Inferior parietal cortex (tissue), 1 donor: ENCODE measurements around the gene UBA52.

Experiments used
- DNase-seq: peaks from one replicate; pipeline ENCODE4 v3.0.0-alpha.2; 2016; ENCODE audit errors: extremely low spot score

UBA52 gene

DNA sequence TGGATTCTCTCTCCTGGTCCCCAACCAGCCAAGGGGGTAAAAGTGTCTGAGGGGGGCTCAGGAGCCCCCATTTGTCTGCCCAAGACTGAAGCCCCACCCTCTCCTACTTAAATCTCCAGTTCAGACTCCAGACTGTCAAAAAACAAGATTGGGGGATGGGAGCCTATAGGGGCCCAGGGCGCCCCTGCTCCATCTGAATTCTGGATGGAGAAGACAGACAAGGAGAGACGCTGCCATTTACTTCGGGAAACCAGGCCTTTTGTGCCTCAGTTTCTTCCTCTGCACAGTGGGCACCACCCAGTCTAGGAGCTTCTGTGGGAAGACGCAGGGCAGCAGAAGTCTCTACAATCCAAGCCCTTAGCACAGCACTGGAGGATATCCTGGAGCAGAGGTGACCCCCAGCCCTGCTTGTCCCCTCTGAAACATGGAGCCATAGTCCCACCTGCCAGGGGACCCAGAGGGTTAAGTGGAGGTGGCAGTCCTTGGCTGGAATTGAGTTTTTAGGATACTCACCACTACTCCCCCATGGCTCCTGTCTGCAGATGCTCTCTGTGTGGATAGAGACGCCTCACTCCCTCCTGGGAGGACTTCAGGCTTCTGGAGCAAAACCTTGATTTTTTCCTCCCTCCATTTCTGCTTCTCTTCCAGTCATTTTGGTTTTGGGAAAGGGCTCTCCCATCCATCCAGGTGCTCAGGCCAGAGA lies 36.6 kb downstream of the UBA52 start:
- no peak for DNase-seq

DNA sequence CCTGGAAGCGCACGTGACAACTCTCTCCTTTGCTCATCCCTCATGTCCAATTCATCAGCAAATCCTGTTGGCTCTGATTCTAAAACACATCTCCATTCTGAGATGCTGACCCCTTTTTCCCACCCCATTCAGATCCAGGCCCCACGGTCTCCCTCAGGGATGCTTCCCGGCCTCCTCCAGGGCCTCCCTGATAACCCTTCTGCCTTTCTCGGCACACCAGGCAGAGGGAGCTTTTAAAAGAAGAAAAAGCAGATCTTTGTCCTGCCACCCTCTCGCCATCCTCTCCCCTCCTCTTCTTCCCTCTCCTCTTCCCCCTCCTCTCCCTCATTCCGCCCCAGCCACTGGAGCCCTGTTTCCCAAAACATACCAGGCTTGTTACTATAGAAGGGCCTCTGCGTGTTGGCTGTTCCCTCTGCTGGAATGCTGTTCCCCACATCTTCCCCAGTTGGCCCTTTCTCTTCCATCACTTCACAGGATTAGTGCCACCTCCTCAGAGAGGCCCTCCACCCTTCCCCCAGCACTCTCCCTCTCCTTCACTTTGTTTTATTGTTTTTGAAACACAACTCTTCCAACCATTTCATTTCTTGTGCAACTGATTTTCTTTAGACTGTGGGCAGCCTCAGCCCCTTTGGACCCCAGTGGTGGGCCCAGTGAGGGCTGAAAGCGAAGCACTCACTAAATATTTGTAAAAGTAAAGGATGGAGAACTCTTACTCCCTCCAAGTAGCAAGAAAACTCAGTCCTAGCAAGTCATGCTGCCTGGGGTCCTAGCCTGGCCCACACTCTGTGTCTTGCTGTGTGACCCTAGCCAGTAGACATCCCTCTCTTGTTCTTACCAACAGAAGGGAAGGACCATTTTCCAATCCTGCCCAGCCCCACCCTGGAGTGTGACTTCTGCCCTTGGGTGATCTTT lies 37.4 kb downstream of the UBA52 start:
- no peak for DNase-seq

GRCh38 chr19:18609717-18610051 lies 38.0 kb downstream of the UBA52 start:
- no peak for DNase-seq

- DNase-seq = no peak
These were observed 38.5 kb downstream of the UBA52 start for GRCh38 chr19:18610245-18610555.

GRCh38 chr19:18610556-18611326 lies 39.1 kb downstream of the UBA52 start:
- no peak for DNase-seq

GRCh38 chr19:18611327-18612050 lies 39.8 kb downstream of the UBA52 start:
- no peak for DNase-seq

DNA sequence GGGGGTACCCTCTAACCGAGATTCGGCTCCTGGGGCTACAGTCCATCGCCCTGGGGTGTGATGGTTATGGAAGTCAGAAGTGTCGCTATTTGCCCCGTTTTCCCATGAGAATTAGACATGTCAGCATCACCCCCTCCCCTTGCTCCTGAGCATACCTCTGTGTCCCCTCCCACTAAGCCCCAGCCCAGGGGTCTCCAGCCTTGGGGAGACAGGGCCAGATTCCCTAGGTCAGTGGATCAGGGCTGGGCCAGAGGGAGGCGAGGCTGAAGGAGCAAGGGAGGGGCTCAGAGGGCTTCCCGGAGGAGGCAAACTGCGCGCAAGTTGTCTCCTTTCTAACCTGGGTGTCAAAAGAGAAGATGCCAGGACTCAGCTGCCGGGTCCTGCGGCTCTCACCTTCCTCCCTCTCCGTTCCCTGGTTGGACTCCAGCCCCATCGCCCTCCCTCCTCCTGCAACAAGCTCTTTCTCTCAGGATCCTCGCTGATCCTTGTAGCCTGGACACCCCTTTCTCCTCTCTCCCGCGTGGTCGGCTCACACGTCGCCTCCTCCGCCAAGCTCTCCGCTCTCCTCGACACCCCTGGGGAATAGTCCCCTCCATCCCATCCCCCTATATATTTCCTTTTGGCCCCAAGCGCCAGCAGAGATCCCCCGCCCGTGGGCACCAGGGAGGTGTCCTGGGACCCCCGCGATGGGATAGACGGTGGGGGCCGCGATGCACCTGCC lies 40.6 kb downstream of the UBA52 start:
- DNase-seq = no peak

DNA sequence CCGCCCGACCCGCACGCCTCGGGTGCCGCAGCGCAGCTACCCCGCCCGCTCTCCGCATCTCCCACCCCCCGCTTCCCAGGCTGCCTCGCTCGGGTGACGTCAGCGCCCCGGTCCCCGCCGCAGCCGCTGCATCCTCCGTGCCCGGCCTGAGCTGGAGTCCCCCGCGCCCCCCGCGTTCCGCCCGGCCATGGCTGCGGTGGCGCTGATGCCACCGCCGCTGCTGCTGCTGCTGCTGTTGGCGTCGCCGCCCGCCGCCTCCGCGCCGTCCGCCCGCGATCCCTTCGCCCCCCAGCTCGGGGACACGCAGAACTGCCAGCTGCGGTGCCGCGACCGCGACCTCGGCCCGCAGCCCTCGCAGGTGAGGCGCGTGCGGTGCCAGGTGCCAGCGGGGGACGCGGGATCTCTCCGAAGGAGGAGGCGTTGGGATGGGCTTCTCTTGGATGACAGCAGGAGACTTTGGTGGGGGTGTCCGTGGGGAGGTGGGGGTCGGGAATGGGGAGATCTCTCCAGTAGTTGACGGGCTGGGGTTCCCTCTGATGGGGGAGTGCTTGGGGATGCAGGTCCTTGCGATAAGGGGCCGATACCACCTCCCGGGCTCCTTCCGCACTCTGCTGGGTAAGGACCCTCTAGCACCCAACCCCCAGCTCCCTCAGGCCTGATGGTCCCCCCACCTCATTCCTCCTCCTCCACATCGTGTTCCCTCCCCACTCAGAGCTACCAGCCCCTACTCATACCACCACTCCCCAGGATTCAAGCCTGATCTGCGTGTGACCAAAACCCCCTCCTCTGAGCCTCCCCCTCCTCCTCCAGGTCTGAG lies 41.3 kb downstream of the UBA52 start, which contains the start of gene TMEM59L:
Gene TMEM59L (plus strand): TSS at position 99 of the 817 bp plus-strand sequence. CDS start 89 bp downstream, at position 188.
- no peak for DNase-seq

- DNase-seq = no peak
These were observed 42.1 kb downstream of the UBA52 start for GRCh38 chr19:18613589-18614234.

- no peak for DNase-seq
These were observed 44.4 kb downstream of the UBA52 start for GRCh38 chr19:18616023-18616422.

DNA sequence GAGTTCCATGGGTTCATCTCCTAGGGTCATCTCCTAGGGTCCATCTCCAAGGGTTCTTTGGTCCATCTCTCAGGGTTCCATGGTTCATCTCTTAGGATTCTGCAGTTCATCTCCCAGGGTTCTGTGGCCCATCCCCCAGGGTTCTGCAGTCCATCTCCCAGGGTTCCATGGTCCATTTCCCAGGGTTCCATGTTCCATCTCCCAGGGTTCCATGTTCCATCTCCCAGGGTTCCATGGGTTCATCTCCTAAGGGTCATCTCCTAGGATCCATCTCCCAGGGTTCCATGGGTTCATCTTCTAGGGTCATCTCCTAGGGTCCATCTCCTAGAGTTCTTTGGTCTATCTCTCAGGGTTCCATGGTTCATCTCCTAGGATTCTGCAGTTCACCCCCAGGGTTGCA lies 45.9 kb downstream of the UBA52 start:
- DNase-seq = no peak

- DNase-seq = no peak
These were observed 46.6 kb downstream of the UBA52 start for GRCh38 chr19:18618236-18618635.

DNA sequence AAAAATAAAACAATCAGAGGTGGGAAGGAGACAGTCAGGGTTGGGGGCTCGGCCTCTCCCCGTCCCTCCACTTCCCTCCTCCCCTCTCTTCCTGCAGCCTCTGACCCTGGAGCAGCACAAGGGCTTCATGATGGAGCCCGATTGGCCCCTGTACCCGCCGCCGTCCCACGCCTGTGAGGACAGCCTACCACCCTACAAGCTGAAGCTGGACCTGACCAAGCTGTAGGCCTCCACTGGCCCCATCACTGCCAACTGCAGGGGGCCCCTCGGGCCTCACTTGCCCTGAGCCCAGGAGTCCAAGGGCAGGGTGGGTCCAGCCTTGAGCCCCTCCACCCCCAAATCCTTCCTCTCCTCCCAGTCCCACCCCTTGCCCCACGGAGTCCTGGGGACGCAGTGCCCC lies 48.7 kb downstream of the UBA52 start:
- no peak for DNase-seq

GRCh38 chr19:18620902-18621301 lies 49.2 kb downstream of the UBA52 start:
- DNase-seq = no peak

GRCh38 chr19:18626906-18627305 lies 55.2 kb downstream of the UBA52 start:
- DNase-seq = no peak
